ENCODE results near the gene KPNA2.
A peak's percentile ranks its signal among the peaks of the same experiment; 100 is the strongest.
"Not testable (repeated sequence)": the region's sequence is repeated elsewhere in the genome, so short reads cannot be mapped to it uniquely, and the experiment has no call there.

KPNA2 gene

DNA sequence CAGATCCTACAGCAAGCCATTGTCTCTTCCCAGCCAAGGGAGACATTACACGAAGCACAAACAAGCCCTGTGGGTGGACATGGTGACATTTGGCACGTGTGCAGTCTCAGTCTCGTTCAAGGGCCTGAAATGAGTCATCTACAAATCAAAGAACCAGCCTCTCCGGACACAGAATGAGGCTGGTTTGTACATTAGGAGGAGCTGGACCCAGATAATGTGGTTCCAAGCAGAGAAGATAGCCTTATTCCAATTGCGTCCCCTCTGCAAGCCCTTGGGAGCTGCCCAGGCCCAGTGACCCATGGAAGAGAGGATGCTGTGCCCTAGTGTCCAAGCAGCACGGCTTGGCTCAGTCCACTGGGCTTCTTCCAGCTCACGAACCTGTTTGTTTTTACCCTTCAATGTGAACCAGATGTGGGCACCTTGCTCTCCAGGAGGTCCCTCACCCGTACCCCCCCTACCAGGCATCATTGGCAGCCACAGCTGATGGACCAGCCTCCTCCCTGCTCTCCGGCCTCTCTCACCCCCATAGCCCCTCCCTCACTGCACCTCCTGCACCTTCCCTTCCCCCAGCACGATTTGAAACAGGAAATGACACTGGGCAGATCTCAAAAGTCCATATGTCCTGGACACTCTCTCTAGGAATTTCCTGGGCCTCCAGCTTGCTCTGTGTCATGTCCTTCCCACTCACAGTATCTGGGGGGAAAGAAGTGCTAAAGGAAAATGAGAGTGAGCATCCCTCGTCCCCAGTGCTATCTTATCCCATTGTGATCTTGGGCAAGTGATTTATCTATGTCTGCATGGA is 26.2 kb downstream of the KPNA2 start:
- DNase-seq, result peak; percentile 90

DNA sequence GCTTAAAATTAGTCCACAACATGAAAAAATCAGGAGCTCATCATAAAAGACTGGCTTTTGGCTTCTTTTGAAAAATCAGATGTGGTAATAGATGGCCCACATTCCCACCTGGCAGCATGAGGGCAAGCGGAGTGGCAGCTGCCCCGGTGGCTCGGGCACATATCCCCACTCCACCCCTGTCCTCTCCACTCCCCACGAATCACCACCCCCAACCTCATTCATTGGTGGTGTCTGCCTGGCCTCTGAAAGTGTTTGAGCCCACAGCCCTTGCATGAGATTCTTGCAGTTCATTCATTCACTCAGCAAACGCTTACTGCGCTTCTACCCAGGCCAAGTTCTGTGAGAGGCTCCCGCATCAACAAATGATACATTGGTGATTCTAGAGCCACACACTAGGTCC is 29.8 kb downstream of the KPNA2 start:
- not testable (repeated sequence) for DNase-seq

DNA sequence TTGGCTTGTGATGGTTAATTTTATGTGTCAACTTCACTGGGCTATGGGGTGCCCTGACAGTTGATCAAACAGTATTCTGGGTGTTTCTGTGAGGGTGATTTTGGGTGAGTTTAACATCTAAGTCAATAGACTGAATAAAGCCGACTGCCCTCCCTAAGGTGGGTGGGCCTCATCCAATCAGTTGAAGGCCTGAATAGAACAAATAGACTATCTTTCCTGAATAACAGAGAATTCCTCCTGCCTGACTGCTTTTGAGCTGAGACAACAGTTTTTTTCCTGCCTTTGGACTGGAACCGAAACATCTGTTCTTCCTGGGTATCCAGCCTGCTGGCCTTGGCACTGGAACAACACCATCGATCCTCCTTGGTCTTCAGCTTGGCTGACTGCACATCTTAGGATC is 33.0 kb downstream of the KPNA2 start:
- DNase-seq, result not testable (repeated sequence)

DNA sequence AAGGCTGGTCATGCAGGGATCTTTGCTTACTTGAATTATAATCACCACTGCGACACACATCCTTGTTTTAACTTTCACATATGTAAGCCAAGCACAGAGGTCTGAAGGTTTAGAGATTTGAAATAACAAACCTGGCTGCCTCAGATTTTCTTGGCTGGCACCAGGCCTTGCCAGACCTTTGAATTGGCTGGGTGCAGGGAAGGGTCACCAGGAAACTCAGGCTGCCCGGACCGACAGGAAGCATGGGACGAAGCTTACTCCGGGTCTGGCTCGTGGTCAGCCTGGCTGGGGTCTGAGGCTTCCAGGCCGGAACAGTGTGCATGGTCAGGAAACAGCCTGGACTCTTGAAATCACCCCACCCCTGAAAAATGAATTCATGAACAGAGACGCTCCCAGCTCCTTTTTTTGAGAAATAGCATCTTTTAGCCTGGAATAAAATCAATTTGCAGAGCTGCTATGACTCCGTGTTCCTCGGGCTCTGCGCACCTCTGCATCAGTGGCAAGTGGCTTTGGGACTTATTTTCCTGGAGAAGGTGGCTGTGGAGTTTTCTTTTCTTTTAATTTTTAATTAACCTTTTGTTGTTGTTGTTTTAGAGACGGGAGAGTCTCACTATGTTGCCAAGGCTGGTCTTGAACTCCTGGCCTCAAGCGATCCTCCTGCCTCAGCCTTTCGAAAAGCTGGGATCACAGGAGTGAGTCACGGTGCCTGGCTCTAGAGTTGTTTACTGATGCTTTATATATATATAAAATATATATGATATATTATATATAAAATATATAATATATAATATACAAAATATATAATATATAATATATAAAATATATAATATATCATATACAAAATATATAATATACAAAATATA is 35.3 kb downstream of the KPNA2 start:
- not testable (repeated sequence) for DNase-seq

DNA sequence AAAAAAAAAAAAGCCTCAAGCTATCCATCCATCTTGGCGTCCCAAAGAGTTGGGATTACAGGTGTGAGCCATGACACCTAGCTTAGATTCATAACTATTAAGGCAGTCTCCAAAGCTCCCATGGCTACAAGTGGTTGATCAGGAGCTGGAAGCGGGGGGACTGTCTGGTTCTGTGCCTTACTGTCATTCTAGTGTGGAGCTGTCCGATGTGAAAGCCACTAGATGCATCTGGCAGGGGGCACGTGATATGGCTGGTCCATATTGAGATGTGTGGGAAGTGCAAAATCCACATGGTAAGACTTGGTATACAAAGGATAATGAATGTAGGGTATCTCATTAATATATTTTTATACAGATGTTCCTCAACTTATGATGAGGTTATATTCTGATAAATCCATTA is 38.7 kb downstream of the KPNA2 start:
- no peak for DNase-seq

DNA sequence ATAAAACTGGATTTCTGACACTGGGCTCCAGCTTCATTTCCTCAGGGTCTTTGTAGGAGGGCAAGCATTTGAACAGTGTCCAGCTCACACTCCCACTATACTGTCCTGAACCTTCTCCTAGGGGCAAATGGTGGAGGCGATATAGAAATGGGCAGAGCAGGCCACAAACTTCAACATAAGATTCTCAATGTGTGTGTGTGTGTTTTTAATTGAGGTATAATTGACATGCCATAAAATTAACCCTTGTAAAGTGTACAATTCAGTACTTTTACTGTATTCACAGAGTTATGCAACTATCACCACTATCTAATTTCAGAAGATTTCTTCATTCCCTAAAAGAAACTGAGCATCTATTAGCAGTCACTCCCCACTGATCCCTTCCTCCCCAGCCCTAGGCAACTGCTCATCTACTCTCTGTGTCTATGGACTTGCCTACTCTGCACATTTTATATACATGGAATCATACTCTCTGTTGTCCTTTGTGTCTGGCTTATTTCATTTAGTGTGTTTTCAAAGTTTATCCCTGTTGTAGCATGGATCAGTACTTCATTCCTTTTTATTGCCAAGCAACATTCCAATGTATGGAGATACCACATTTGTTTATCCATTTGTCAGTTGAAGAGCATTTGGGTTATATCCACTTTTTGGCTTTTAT is 40.5 kb downstream of the KPNA2 start:
- DNase-seq, result not testable (repeated sequence)

DNA sequence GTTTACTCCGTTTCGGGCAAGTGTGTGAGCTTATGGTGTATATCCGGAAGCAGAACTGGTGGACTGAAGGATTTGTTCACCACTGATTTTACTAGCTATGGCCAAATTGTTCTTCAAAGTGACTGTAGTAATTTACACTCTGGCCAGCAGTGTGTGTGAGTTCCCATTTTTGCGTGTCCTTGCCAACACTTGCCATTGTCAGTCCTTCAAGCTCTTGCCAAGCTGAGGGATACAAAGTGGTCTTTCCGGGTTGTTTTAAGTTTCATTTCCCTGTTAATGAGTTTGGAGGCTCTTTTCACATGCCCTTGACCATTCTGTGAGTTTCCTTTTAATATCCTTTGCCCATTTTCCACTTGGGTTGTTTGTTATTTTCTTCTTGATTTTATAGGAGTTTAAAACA is 42.0 kb downstream of the KPNA2 start:
- DNase-seq, result not testable (repeated sequence)

DNA sequence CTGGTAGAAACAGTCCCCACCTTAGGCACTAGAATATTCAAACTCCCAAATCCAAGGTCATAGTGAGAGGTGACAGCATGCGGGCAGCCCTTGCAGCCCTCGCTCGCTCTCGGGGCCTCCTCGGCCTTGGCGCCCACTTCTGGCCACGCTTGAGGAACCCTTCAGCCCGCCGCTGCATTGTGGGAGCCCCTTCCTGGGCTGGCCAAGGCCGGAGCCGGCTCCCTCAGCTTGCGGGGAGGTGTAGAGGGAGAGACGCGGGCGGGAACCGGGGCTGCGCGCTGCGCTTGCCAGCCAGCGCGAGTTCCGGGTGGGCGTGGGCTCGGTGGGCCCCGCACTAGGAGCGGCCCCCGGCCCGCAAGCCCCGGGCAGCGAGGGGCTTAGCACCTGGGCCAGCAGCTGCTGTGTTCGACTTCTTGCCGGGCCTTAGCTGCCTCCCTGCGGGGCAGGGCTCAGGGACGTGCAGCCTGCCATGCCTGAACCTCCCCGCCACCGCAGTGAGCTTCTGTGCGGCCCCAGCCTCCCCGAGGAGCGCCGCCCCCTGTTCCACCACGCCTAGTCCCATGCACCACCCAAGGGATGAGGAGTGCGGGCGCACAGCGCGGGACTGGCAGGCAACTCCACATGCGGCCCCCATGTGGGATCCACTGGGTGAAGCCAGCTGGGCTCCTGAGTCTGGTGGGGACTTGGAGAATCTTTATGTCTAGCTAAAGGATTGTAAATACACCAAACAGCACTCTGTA is 45.0 kb downstream of the KPNA2 start:
- DNase-seq, result no peak

DNA sequence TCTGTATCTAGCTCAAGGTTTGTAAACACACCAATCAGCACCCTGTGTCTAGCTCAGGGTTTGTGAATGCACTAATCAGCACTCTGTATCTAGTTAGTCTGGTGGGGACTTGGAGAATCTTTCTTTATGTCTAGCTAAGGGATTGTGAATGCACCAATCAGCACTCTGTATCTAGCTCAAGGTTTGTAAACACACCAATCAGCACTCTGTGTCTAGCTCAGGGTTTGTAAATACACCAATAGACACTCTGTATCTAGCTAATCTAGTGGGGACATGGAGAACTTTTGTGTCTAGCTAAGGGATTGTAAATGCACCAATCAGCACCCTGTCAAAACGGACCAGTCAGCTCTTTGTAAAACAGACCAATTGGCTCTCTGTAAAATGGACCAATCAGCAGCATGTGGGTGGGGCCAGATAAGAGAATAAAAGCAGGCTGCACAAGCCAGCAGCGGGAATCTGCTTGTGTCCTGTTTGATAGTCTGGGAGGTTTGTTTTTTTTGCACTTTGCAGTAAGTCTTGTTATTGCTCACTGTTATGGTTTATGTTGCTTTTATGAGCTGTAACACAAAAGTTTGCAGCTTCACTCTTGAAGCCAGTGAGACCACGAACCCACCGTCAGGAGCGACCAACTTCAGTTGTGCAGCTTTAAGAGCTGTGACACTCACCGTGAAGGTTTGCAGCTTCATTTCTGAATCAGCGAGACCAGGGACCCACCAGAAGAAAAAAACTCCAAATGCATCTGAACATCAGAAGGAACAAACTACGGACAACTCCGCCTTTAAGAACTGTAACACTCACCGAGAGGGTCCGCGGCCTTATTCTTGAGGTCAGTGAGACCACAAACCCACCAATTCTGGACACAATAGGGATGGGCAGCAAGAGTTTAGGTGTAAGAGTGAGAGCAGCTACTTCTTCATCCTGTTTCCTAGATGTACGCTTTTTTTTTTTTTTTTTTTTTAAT is 46.0 kb downstream of the KPNA2 start:
- DNase-seq, result not testable (repeated sequence)

DNA sequence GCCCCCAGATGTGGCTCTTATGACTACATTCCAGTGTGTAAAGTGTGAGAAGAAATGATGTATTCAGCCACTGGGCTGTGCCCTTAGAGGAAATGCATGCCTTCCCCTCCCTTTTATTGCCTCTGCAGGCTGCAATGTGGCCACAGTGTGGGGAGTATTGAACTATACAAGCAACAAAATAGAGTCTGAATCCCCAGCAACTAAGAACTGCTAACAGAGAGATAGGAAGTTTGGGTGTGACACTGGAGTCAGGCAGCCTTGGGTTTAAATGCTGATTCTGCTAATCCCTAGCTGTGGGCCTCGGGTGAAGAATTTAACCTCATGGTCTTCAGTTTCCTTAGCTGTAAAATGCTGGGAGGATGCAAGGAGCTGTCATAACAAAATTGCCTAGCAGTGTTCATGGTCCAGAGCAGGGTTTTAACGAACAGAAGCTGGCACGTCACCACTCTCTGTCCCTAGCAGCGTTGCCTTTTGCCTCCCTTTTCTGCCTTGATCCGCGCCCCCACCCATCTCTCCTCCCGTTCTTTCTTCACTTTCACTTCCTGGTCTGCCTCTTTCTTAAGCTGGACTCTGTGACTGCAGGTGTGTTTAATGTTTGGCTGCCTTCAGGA is 50.3 kb downstream of the KPNA2 start:
- DNase-seq, result no peak

DNA sequence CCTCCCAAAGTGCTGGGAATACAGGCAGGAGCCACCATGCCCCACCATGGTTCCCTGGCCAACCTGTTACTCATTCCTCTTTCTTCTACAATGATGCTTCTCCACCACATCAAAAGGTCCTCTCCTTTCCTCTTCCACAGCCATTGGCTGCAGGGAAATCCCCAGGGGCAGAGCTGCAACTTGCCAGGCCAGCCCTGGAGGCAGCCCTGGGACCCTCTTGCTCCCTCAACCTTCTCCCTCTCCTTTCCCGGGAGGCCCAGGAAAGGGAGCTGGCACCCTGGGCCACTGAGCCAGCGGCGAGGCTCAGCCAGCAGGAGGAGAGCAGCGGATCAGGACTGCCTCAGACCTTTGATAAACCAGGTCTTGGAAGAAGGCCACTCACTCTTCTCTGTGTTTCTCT is 51.1 kb downstream of the KPNA2 start:
- not testable (repeated sequence) for DNase-seq

DNA sequence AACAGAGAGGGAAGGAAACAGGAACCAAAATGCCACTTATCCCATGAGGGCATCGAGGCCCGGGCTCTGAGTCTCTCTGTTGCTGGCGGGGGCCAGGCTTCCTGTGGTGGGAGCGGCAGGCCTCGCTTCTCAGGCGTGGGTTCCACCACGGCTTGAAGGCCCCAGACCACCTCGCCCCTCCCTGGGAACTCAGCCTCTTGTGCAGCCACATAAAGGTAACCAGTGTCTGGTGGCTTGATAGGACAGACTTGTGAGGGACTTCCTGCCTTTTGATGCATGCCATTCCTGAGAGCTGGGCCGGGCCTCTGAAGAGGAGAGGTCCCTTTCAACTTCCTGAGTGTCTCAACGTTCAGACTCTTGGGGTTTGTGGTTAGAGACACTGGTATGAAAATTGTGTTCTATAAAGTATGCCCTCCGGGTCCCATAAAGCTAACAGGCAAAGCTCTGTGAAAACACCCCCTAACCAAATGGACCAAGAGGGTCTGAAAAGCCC is 51.6 kb downstream of the KPNA2 start:
- not testable (repeated sequence) for DNase-seq

DNA sequence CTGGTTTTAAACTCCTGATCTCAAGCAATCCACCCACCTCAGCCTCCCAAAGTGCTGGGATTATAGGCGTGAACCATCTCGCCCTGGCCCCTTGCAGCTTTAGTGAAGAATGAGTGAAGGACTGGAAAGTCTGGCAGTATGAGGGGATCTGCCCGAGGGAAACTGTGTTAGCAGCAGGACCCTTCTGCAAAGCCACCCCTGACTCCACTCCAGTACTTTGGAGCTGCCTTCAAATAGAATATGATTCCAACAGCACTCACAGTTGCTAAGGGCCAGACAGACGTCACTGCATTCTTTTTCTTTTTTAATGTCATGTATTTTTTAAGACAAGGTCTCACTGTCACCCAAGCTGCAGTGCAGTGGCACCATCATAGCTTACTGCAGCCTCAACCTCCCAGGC is 52.3 kb downstream of the KPNA2 start:
- no peak for DNase-seq

DNA sequence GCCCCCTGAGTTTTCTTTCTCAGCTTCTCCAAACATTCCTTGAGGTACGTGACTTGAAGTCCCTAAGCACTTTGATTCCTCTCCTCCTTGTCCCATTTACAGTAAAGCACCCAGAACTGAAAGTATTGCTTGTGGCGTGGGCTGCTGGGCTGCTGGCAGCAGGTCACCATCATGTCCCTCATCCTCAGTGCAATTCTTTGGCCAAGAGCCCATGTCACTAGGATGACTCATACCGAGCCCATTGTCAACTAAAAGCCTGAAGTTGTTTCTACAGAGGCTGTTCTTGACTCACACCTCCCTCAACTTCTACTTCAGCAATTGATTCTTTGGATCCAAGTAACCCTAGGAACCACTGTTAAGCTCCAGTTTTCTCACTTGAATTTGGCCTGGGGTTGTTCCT is 54.3 kb downstream of the KPNA2 start:
- DNase-seq, result peak; percentile 91

DNA sequence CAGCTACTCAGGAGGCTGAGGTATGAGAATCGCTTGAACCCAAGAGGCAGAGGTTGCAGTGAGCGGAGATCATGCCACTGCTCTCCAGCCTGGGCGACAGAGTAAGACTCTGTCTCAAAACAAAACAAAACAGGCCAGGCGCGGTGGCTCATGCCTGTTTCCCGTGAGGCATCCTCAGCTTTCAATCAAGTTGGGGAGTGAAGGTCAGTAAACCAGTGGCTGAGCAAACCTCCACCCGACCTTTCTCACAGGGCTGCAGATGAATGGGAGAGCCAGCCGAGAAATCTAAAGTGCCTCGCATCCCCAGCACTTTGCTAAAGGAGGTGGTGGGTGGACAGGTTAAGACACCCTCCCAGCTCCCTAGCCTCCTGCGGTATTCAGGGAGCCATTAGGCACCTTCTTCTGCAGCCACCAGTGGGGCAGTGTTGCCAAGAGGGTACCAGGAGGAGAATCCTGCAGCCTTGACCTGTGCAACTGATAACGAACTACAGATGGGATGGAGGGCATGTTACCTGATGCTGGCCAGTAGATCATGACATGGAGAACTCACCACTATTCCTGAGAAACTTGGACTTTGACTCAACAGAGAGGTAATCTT is 59.0 kb downstream of the KPNA2 start:
- no peak for DNase-seq

DNA sequence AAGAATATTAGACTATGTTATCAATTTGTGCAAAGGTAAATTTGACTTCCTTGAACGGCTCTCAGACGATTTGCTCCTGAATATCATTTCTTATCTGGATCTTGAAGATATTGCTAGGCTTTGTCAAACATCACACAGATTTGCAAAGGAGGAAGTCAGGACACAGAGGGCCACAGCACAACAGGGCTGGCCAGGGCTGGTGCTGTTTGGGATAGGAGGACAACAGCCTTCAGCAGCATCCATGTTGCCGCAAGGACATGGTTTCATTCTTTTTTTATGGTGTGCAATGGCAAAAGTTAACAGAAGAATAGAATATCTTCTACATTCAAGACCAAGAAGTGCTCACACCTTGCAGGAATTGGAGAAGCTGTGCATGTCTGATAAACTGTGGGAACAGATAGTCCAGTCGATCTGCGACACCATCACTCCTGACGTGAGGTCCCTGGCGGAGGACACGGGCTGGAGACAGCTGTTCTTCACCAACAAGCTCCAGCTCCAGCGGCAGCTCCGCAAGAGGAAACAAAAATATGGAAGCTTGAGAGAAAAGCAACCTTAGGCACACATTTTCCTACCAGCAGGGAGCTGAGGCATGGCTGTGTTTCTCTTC is 59.8 kb downstream of the KPNA2 start:
- no peak for DNase-seq

DNA sequence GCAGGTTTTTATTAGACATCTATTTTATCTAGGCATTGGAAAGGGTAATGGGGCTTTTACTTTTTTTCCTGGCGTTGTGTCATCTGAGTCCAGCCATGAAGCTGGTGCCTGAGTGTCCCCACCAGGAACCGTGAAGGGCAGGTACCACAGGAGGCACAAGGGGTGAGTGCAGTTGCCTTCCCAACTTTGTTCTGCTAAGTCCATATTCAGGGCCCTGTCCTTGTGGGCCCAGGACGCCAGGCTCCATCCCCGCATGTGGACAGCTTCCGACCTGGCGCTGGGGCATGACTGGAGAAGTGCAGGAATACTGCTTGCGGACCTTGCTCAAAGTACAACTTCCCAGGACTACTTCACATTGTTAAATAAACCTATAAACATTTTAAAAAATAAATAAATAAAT is 60.6 kb downstream of the KPNA2 start:
- no peak for DNase-seq

Measured in DMS53 (cell line).